SU-DHL-6 (cell line): ENCODE measurements around the gene NCBP3.

Experiments used
- EZH2phosphoT487 ChIP-seq: fragments of 200-600 bp; sonication (generic), shearing (Covaris generic); conservative IDR thresholded peaks from 2 replicates; pipeline ENCODE4 v1.6.1; 2018; ENCODE audit warnings: mild to moderate bottlenecking, antibody characterized with exemption, low read length, moderate library complexity, mixed read lengths
- TF ChIP-seq, protein P1 (sequence below): fragments of 200-600 bp; sonication (generic); IDR thresholded peaks from one replicate; pipeline ENCODE4 v1.5.1; 2017; ENCODE audit warnings: antibody characterized with exemption, mild to moderate bottlenecking, low read length, moderate library complexity; ENCODE audit not compliant: insufficient read depth, poor library complexity, severe bottlenecking

DNA sequence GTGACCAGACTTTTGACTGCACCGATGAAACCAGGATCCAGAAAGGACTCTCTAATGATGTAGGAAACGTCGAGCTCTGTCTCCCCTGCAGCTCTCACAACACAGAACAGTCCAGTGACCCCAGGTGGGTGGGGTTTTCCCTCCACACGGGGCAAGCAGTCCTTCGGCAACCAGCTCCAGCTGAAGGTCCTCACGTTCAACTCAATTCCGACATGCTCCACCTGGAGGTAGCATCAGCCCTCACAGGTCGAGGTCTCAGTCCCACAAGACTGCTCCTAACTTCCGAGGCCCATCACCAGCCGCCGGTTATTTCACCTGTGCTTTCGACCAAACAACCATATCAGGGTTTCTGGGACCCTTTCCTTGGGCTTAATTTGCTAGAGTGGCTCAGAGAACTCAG is 73.3 kb downstream of the NCBP3 start:
- TF ChIP-seq EZH2phosphoT487, result no peak
- TF ChIP-seq, protein P1, sequence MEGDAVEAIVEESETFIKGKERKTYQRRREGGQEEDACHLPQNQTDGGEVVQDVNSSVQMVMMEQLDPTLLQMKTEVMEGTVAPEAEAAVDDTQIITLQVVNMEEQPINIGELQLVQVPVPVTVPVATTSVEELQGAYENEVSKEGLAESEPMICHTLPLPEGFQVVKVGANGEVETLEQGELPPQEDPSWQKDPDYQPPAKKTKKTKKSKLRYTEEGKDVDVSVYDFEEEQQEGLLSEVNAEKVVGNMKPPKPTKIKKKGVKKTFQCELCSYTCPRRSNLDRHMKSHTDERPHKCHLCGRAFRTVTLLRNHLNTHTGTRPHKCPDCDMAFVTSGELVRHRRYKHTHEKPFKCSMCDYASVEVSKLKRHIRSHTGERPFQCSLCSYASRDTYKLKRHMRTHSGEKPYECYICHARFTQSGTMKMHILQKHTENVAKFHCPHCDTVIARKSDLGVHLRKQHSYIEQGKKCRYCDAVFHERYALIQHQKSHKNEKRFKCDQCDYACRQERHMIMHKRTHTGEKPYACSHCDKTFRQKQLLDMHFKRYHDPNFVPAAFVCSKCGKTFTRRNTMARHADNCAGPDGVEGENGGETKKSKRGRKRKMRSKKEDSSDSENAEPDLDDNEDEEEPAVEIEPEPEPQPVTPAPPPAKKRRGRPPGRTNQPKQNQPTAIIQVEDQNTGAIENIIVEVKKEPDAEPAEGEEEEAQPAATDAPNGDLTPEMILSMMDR, result no peak
